Measurements from ENCODE around the gene ZDHHC1. TPM values are rescaled to one million over a fixed set of nuclear protein-coding genes. Genes with fewer than 3 reads are reported as not detected.

ZDHHC1 gene
- total and polyA plus RNA-seq, 2 donors (not counting 3 experiments of a cell fraction or from before 2014, with no cell fraction given) = 11.4 to 14.4 TPM

- Histone ChIP-seq H3K9me1 (replicated peaks; ENCODE audit: control insufficient read depth, extremely low read depth, insufficient read depth, low read length) (no peaks in the 10 kb centered on the region), H2AFZ (ENCODE audit: low read depth, low read length) (no peak overlapping the region), H3K36me3 (ENCODE audit: control insufficient read depth in 2 of 2, extremely low read depth in 1 of 2, insufficient read depth in 2 of 2, low read length in 2 of 2) (no peaks in the 10 kb centered on the region), H3K27me3 (ENCODE audit: control insufficient read depth in 2 of 2, insufficient read depth in 2 of 2, low read length in 2 of 2) (peaks cover 9 to 18% of the 10 kb centered on the region in 2 experiments), H3K79me2 (ENCODE audit: control insufficient read depth, insufficient read depth, low read length) (no peaks in the 10 kb centered on the region), H3K4me1 (ENCODE audit: control insufficient read depth, extremely low read depth, insufficient read depth, low read length) (peaks cover 5% of the 10 kb centered on the region), H3K4me3 (replicated peaks in 1 of 3; ENCODE audit: insufficient read depth in 1 of 3, low read depth in 1 of 3, low read length in 3 of 3) (no peak overlapping the region), H3K4me2 (ENCODE audit: insufficient read depth, low read length) (no peak overlapping the region), H3K27ac (ENCODE audit: insufficient read depth, low read depth, low read length) (no peak overlapping the region), H3K9me3 (replicated peaks; ENCODE audit: control insufficient read depth, insufficient read depth, low read length) (no peaks in the 10 kb centered on the region), H4K20me1 (replicated peaks; ENCODE audit: control insufficient read depth, extremely low read depth, insufficient read depth, low read length) (no peaks in the 10 kb centered on the region), H3K9ac (replicated peaks; ENCODE audit: extremely low read depth, insufficient read depth, low read length) (no peak overlapping the region)
- FAIRE-seq = no peak
- no peak for DNase-seq (ENCODE audit: low read depth, low spot score)
- ChIA-PET POLR2A (no interaction called here), CTCF (interaction anchor here (0.6 kb wide), 2 partner anchors 24 to 93 kb away, joined by 3 to 4 read pairs; partner anchors contain the start of genes KCTD19 and LRRC36)
- TF ChIP-seq GATA2 (IDR thresholded peaks at IDR 0.05; ENCODE audit: insufficient read depth, insufficient read length, low read depth, low read length) (no peak), MAX (IDR thresholded peaks at IDR 0.05; ENCODE audit: insufficient read depth, insufficient read length) (no peak), CTCF (IDR thresholded peaks at IDR 0.05; ENCODE audit: extremely low read depth in 1 of 2, insufficient read depth in 1 of 2, low read depth in 1 of 2, low read length in 2 of 2) (no peak)
- no TSS peak for BruUV-seq (replicated peaks)
- dilution Hi-C loops (cut with MboI; ENCODE audit: extremely low pct_ligation_motif_present, low sequenced_read_pairs) = no loop called here
- intact Hi-C loops (cut with micrococcal nuclease) = no loop called here
Observed at GRCh38 chr16:67419931-67420330, 3.7 kb upstream of the ZDHHC1 start.

- H3K36me3 ChIP-seq (ENCODE audit: control insufficient read depth in 2 of 2, extremely low read depth in 1 of 2, insufficient read depth in 2 of 2, low read length in 2 of 2) = no peaks in the 10 kb centered on the region
- no peak overlapping the region for H3K9ac ChIP-seq (replicated peaks; ENCODE audit: extremely low read depth, insufficient read depth, low read length)
- no peak overlapping the region for H3K4me3 ChIP-seq (replicated peaks in 1 of 3; ENCODE audit: insufficient read depth in 1 of 3, low read depth in 1 of 3, low read length in 3 of 3)
- DNase-seq (ENCODE audit: low read depth, low spot score) = no peak
- no peak overlapping the region for H2AFZ ChIP-seq (ENCODE audit: low read depth, low read length)
- TF ChIP-seq GATA2 (IDR thresholded peaks at IDR 0.05; ENCODE audit: insufficient read depth, insufficient read length, low read depth, low read length) (no peak), POLR2AphosphoS5 (IDR thresholded peaks at IDR 0.05; ENCODE audit: insufficient read depth, low read depth, low read length) (no peak), EZH2 (IDR thresholded peaks at IDR 0.05; ENCODE audit: borderline replicate concordance, low read depth, low read length, severe bottlenecking) (no peak), MYC (IDR thresholded peaks at IDR 0.05; ENCODE audit: low read depth, low read length) (no peak), POLR2A (IDR thresholded peaks at IDR 0.05; ENCODE audit: low read depth, low read length) (no peak), JUN (IDR thresholded peaks at IDR 0.05; ENCODE audit: borderline replicate concordance, insufficient read depth, insufficient read length, low read depth) (no peak), CTCF (IDR thresholded peaks at IDR 0.05; ENCODE audit: extremely low read depth in 1 of 2, insufficient read depth in 1 of 2, low read depth in 1 of 2, low read length in 2 of 2) (no peak), FOS (IDR thresholded peaks at IDR 0.05; ENCODE audit: borderline replicate concordance, insufficient read depth, low read length) (no peak), MAX (IDR thresholded peaks at IDR 0.05; ENCODE audit: insufficient read depth, insufficient read length) (no peak)
- no peaks in the 10 kb centered on the region for H3K9me3 ChIP-seq (replicated peaks; ENCODE audit: control insufficient read depth, insufficient read depth, low read length)
- FAIRE-seq = no peak
- POLR2A ChIA-PET = no interaction called here
- H4K20me1 ChIP-seq (replicated peaks; ENCODE audit: control insufficient read depth, extremely low read depth, insufficient read depth, low read length) = no peaks in the 10 kb centered on the region
- intact Hi-C loops (cut with micrococcal nuclease) (no loop called here), dilution Hi-C loops (cut with MboI; ENCODE audit: extremely low pct_ligation_motif_present, low sequenced_read_pairs) (no loop called here)
- H3K9me1 ChIP-seq (replicated peaks; ENCODE audit: control insufficient read depth, extremely low read depth, insufficient read depth, low read length) = no peaks in the 10 kb centered on the region
- CTCF ChIA-PET = interaction anchor here (0.6 kb wide), 2 partner anchors 24 to 93 kb away, joined by 3 to 4 read pairs; partner anchors contain the start of genes KCTD19 and LRRC36
- H3K79me2 ChIP-seq (ENCODE audit: control insufficient read depth, insufficient read depth, low read length) = peaks cover 1% of the 10 kb centered on the region
- BruUV-seq (replicated peaks) = no TSS peak
- no peak overlapping the region for H3K27ac ChIP-seq (ENCODE audit: insufficient read depth, low read depth, low read length)
- H3K27me3 ChIP-seq (ENCODE audit: control insufficient read depth in 2 of 2, insufficient read depth in 2 of 2, low read length in 2 of 2) = peaks cover 4 to 14% of the 10 kb centered on the region in 2 experiments
- H3K4me2 ChIP-seq (ENCODE audit: insufficient read depth, low read length) = no peak overlapping the region
- peaks cover 7% of the 10 kb centered on the region for H3K4me1 ChIP-seq (ENCODE audit: control insufficient read depth, extremely low read depth, insufficient read depth, low read length)
Observed at GRCh38 chr16:67419502-67419901, 3.2 kb upstream of the ZDHHC1 start.
